Hematopoietic multipotent progenitor cell treated with erythropoietin and hydrocortisone succinate and interleukin-3 and kit ligand, for 4 days (in vitro differentiated cells): ENCODE results near the gene INSR.

Source experiments
- DNase-seq: peaks from one replicate; pipeline ENCODE4 v3.0.0-alpha.2; 2015

INSR gene

DNA sequence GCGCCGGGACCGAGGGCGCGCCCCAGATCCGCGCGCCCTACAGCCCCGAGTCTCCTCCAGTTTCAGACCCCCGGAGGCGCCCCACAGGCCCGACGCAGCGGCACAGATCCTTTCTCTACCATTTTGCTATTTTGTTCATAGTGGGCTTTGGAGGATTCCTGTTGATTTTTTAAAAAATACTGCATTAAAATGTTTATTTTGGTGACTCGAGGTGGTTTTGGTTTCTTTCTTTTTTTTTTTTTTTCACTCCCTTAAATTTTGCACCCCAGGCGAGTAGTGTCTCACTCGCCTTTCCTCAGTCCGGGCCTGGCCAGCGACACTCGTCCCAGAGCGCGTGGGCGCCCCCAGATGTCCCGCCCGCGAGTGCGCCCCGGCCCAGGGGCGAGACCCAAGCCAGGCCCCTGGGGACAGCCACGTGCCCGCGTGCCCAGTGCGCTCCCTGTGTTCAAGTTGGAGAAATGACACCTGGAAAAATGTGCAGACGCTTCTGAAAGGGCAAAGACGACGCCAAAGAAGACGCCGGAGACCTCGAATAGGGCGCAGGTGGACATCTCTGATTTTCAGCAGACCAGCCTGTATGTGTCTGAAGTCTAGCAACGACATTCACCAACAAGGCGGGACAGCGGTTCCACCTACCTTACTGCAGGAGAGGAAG lies 471 bp upstream of the INSR start:
- DNase-seq: peak; percentile 89

DNA sequence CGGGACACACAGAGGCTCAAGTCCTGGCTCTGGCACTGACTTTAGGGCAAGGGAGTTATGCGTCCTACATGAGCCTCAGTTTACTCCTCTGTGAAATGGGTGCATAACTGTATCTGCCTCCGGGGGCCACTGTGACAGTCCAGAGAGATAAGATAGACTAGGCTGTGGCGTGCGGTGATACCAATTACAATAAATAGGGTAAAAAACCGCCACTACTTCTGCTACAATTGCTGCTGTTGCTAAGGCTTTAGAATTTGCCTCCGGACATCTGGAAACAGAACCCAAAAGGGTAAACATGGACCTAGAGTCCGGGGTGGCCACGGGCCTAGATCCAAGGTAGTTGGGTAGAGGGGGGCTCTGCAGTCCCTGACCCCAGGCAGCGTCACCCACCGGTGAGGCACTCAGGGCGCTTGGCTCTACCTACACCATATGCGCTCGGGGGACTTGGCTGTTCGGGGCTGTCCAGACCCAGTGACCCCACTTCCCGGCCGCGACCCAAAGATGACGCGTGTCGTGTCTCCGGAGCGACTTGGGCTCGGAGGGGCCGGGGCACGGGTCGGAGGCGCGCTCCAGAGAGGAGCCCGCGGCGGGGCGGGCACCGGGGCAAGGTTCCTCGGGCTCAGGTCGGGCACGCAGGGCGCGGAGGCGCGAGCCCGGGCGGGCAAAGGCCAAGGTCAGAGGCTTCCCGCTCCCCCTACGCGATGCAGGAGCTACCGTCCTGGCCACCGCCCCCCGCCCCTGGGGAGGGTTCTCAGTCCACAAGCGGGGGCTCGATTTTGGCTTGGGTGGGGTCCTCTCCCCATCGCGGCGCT lies 1.1 kb downstream of the INSR start:
- peak; percentile 54 for DNase-seq

- no peak for DNase-seq
Measured at GRCh38 chr19:7292352-7292949, 1.8 kb downstream of the INSR start.

GRCh38 chr19:7288977-7289376 lies 5.2 kb downstream of the INSR start:
- DNase-seq: no peak

DNA sequence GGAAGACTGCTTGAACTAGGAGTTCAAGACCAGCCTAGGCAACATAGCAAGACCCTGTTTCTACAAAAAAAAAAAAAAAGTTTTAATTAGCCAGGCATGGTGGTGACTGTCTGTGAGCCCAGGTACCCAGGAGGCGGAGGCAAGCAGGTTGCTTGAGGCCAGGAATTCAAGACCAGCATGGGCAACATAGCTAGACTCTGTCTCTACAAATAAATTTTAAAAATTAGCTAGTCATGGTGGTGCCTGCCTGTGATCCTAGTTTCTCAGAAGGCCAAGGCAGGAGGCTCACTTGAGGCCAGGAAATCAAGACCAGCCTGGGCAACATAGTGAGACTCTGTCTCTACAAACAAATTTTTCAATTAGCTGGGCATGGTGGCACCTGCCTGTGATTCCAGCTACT lies 6.1 kb downstream of the INSR start:
- DNase-seq: no peak

- no peak for DNase-seq
Measured at GRCh38 chr19:7287722-7288121, 6.5 kb downstream of the INSR start.

DNA sequence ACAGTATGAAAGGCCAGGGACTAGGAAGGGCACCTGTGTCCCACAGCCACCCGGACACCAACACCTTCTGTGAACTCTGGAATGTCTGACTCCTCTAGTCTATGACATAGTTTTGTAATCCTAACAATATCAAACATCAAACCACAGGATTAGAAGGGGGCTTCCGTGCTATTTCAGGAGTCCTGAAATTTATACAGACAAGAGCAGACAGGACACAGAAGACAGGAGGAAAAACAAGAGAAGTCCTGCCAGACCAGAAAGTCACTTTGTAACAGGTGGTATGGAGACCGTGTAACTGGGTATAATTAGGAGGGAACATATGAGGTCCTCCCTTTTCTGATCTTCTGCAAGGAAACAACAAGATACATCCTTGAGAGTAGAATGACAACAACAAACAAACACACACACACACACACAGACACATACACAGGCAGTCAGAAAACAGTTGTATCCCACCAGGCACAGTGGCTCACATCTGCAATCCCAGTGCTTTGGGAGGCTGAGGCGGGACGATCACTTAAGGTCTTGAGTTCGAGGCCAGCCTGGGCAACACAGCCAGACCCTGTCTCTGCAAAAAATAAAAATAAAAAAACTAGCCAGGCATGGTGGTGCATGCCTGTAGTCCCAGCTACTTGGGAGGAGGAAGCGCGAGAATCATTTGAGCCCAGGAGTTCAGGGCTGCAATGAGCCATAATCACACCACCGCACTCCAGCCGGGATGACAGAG lies 13.1 kb downstream of the INSR start:
- no peak for DNase-seq

DNA sequence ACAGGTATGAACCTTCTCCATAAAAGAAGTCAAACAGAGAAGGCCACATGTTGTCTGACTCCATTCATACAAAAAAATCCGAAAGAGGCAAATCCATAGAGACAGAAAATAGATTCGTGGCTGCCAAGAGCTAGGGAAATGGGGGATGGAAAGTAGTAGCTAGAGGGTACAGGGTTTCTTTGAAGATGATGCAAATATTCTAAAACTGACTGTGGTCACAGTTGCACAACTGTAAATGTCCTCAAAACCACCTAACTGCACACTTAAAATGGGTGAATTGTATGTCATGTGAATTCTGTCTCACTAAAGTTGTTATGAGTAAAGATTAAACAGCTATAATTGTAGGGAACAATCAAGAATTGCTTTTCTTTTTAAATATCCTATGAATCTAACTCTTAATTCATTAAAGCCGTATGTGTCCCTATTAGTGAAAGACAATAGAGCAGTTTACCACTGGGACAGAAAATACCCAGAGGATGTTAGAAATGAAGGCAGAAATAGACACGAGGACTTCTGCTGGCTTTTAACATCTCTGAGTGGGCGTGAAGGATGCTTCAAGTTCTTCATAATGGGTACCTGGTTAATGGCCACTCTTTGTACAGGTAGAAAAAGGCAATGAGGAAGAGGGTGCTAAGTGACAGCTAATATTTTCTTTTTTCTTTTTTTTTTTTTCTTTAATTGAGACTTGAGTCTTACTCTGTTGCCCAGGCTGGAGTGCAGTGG lies 21.2 kb downstream of the INSR start:
- peak; percentile 77 for DNase-seq

DNA sequence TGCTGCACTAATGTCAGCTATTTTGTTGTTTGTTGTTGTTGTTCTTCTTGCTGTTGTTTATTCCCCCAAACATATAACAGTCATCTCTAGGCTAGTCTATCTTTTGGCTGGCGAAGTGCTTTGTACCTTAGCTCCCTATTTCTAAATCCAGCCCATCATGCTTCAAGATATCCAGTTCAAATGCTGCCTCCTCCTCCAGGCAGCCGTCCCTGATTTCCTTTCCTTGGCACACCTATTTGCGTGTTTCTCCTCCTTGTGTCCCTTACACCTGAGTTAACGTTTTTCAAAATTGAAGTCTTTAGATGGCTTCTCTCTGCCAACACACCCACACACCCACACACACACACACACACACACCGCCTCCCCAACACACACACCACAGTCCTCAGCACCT lies 25.5 kb downstream of the INSR start:
- no peak for DNase-seq

- peak; percentile 69 for DNase-seq
Measured at GRCh38 chr19:7267792-7268704, 26.2 kb downstream of the INSR start.

GRCh38 chr19:7266832-7267231 lies 27.4 kb downstream of the INSR start:
- no peak for DNase-seq

DNA sequence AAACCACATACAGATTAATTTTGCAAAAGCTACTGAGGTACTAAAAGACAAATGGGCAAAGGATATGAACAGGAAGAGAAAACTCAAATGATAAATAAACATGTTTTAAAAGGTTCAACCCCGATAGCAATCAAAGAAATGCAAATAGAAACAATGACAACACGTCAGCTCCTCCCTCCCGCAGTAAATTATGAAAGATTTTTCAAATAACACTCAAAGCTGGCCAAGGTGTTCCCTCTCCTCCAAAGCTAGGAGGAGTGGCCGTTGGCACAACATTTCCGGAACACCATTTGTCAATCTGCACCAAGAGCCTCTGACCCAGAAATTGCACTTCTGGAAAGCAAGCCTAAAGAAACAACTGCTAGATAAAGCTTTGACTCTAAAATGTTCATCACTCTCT lies 28.3 kb downstream of the INSR start:
- DNase-seq: no peak

DNA sequence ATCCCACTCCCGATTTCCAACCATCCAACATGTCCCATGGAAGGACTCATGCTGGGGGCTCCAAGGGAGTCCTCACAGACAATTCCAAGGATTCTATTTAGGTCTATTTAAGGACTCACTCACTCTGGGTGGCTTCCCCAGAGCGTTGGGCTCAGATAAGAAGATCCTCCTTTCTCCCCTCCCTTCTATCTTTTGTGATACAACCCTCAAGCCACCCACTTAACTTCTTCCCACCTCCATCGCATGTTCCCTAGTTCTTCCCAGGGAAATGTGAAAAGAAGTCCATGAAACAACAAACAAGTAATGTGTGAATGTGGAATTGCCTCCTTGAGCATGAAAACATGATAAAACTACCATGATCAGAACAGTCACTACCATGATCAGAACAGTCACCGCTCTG lies 29.4 kb downstream of the INSR start:
- no peak for DNase-seq

DNA sequence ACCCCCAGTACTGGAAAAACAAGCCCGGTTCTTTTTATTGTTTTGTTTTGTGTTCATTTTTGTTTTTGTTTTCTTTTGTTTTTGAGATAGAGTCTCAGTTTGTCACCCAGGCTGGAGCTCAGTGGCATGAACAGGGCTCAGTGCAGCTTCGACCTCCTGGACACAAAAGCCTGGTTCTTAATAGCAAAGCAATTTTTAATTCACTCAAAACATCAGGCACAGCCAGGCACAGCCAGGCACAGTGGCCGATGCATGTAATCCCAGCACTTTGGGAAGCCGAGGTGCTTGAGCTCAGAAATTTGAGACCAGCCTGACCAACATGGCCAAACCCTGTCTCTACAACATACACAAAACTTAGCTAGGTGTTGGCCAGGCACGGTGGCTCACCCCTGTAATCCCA lies 30.7 kb downstream of the INSR start:
- no peak for DNase-seq

GRCh38 chr19:7263066-7263465 lies 31.1 kb downstream of the INSR start:
- no peak for DNase-seq

- DNase-seq: no peak
Measured at GRCh38 chr19:7262470-7262869, 31.7 kb downstream of the INSR start.

- no peak for DNase-seq
Measured at GRCh38 chr19:7260161-7260560, 34.1 kb downstream of the INSR start.

DNA sequence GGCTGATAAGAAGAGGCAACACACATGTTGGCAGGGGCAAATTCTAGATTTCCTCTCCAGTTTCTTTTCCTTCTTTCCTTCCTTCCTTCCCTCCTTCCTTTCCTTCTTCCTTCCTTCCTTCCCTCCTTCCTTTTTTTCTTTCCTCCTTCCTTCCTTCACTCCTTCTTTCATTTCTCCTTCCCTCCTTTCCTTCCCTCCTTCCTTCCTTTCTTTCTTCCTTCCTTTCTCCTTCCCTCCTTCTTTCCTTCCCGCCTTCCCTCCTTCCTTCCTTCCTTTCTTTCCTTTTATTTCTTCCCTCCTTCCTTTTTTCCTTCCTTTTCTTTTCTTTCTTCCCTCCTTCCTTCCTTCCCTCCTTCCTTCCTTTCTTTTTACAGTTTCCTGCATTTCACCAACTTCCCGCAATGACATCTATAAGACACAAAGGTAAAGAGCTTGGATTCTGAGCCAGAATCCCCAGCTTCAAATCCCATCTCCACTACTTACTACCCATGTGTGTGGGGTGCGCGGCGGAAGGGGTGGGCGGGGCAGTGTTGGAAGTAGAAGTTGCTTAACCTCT lies 35.3 kb downstream of the INSR start:
- DNase-seq: no peak

DNA sequence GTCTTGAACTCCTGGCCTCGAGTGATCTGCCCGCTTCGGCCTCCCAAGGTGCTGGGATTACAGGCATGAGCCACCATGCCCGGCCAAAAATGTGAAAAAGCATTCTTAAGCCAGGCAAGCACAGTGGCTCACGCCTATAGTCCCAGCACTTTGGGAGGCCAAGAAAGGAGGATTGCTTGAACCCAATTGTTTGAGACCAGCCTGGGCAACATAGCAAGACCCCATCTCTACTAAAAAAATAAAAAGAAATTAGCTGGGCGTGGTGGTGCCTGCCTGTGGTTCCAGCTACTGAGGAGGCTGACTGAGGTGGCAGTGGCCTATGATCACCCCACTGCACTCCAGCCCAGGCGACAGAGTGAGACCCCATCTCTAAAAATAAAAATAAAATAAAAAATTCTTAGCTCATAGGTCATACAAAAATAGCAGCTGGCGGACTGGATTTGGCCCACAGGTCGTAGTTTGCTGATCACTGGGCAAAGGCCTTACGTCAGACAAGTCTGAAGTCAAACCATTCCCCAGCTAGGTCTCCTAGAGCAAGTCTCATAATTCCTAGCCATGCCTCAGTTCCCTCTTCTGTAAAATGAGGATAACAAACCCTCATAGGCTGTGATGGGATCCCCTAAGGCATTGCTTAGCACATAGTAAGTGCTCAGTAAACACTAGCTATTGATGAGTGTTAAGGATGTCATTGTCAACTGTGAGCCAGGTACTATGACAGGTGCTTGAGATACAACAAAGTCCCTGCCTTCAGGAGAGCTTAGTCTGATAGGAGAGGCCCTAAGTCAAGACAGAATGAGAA lies 36.0 kb downstream of the INSR start:
- DNase-seq: no peak
